HepG2 (cell line): ENCODE data around the gene ZBTB17. TPM values are rescaled to one million over a fixed set of nuclear protein-coding genes. Genes with fewer than 3 reads are reported as not detected.

Source experiments
- RFXAP ChIP-seq: sonication (generic); formaldehyde crosslinking; IDR thresholded peaks from 2 replicates; pipeline ENCODE4 v1.4.0; 2020; ENCODE audit warnings: missing genetic modification reagents, borderline replicate concordance
- polyA plus RNA-seq, 8 experiments: library from polyadenylated mRNA; depleted of rRNA in 3 of 8; stranded (reverse) in 7 of 8; unstranded in 1 of 8; fragments of >200 nt; fragmentation: Illumina TruSeq in 4 of 8; extraction: Trizol in 4 of 8; gene quantifications; 2 replicates each; pipeline versions ENCODE4 v1.2.1 to v1.2.3, GENCODE V29; 2011 to 2016; ENCODE audit warnings: low read depth in 4 of 8, missing spikeins in 1 of 8, mixed read lengths in 1 of 8; ENCODE audit not compliant: insufficient read depth in 1 of 8
- total RNA-seq, 5 experiments: library from RNA; depleted of rRNA; stranded (reverse); fragments of >200 nt; fragmentation: Illumina TruSeq; extraction: Trizol; gene quantifications; 2 replicates each; pipeline ENCODE4 v1.2.3, GENCODE V29; 2016; ENCODE audit warnings: low read depth in 1 of 5
- TF ChIP-seq, protein P1 (sequence below): sonication (generic); formaldehyde crosslinking; IDR thresholded peaks from 2 replicates; pipeline ENCODE4 v1.4.0; 2020; ENCODE audit warnings: missing genetic modification reagents
- TF ChIP-seq, protein P2 (sequence below): sonication (generic); formaldehyde crosslinking; IDR thresholded peaks from 2 replicates; pipeline ENCODE4 v1.4.0; 2020; ENCODE audit warnings: missing genetic modification reagents, borderline replicate concordance

ZBTB17 gene
- total and polyA plus RNA-seq, 2 of the 13 experiments (the other 11 are each of a cell fraction or from before 2014, with no cell fraction given) = 16.7 to 17.0 TPM

DNA sequence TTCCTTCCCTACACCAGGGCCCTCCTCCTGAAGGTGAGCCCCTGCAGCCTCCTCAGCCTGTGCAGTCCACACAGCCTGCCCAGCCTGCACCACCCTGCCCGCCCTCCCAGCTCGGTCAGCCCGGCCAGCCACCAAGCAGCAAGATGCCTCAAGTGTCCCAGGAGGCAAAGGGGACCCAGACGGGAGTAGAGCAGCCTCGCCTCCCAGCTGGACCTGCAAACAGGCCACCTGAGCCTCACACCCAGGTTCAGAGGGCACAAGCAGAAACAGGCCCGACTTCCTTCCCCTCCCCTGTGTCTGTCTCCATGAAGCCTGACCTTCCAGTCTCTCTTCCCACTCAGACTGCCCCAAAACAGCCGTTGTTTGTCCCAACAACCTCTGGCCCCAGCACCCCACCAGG is 38.8 kb downstream of the ZBTB17 start (continued):
- TF ChIP-seq, protein P1, sequence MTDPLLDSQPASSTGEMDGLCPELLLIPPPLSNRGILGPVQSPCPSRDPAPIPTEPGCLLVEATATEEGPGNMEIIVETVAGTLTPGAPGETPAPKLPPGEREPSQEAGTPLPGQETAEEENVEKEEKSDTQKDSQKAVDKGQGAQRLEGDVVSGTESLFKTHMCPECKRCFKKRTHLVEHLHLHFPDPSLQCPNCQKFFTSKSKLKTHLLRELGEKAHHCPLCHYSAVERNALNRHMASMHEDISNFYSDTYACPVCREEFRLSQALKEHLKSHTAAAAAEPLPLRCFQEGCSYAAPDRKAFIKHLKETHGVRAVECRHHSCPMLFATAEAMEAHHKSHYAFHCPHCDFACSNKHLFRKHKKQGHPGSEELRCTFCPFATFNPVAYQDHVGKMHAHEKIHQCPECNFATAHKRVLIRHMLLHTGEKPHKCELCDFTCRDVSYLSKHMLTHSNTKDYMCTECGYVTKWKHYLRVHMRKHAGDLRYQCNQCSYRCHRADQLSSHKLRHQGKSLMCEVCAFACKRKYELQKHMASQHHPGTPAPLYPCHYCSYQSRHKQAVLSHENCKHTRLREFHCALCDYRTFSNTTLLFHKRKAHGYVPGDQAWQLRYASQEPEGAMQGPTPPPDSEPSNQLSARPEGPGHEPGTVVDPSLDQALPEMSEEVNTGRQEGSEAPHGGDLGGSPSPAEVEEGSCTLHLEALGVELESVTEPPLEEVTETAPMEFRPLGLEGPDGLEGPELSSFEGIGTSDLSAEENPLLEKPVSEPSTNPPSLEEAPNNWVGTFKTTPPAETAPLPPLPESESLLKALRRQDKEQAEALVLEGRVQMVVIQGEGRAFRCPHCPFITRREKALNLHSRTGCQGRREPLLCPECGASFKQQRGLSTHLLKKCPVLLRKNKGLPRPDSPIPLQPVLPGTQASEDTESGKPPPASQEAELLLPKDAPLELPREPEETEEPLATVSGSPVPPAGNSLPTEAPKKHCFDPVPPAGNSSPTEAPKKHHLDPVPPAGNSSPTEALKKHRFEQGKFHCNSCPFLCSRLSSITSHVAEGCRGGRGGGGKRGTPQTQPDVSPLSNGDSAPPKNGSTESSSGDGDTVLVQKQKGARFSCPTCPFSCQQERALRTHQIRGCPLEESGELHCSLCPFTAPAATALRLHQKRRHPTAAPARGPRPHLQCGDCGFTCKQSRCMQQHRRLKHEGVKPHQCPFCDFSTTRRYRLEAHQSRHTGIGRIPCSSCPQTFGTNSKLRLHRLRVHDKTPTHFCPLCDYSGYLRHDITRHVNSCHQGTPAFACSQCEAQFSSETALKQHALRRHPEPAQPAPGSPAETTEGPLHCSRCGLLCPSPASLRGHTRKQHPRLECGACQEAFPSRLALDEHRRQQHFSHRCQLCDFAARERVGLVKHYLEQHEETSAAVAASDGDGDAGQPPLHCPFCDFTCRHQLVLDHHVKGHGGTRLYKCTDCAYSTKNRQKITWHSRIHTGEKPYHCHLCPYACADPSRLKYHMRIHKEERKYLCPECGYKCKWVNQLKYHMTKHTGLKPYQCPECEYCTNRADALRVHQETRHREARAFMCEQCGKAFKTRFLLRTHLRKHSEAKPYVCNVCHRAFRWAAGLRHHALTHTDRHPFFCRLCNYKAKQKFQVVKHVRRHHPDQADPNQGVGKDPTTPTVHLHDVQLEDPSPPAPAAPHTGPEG (CRISPR knock-in tag) = no peak
- TF ChIP-seq, protein P2, sequence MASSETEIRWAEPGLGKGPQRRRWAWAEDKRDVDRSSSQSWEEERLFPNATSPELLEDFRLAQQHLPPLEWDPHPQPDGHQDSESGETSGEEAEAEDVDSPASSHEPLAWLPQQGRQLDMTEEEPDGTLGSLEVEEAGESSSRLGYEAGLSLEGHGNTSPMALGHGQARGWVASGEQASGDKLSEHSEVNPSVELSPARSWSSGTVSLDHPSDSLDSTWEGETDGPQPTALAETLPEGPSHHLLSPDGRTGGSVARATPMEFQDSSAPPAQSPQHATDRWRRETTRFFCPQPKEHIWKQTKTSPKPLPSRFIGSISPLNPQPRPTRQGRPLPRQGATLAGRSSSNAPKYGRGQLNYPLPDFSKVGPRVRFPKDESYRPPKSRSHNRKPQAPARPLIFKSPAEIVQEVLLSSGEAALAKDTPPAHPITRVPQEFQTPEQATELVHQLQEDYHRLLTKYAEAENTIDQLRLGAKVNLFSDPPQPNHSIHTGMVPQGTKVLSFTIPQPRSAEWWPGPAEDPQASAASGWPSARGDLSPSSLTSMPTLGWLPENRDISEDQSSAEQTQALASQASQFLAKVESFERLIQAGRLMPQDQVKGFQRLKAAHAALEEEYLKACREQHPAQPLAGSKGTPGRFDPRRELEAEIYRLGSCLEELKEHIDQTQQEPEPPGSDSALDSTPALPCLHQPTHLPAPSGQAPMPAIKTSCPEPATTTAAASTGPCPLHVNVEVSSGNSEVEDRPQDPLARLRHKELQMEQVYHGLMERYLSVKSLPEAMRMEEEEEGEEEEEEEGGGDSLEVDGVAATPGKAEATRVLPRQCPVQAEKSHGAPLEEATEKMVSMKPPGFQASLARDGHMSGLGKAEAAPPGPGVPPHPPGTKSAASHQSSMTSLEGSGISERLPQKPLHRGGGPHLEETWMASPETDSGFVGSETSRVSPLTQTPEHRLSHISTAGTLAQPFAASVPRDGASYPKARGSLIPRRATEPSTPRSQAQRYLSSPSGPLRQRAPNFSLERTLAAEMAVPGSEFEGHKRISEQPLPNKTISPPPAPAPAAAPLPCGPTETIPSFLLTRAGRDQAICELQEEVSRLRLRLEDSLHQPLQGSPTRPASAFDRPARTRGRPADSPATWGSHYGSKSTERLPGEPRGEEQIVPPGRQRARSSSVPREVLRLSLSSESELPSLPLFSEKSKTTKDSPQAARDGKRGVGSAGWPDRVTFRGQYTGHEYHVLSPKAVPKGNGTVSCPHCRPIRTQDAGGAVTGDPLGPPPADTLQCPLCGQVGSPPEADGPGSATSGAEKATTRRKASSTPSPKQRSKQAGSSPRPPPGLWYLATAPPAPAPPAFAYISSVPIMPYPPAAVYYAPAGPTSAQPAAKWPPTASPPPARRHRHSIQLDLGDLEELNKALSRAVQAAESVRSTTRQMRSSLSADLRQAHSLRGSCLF = no peak
- TF ChIP-seq RFXAP (CRISPR knock-in tag) = no peak
